ENCODE data around the gene CDH12. TPM values are rescaled to one million over a fixed set of nuclear protein-coding genes. Genes with fewer than 3 reads are reported as not detected.
"Not testable (repeated sequence)": the region's sequence is repeated elsewhere in the genome, so short reads cannot be mapped to it uniquely, and the experiment has no call there.

Gene CDH12
- total RNA-seq, 1 experiment from 2014 or later = 0.22 TPM

GRCh38 chr5:22023784-22024183 lies 829.4 kb downstream of the CDH12 start:
- DNase-seq (ENCODE audit: low read depth) = no peak

DNA sequence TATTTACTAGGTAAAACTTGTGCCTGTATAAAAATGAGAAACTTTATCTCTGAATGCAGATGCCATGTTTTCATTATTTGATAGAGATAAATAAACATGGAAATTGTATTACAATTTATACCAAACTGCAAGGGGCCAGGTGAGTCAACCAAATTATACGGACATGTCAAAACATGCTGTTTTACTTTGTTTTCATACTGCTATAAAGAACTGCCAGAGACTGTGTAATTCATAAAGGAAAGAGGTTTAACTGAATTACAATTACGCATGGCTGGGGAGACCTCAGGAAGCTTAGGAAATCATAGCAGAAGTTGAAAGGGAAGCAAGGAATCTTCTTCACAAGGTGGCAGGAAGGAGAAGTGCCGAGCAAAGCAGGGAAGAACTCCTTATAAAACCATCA lies 840.3 kb downstream of the CDH12 start:
- not testable (repeated sequence) for DNase-seq (ENCODE audit: low read depth)

DNA sequence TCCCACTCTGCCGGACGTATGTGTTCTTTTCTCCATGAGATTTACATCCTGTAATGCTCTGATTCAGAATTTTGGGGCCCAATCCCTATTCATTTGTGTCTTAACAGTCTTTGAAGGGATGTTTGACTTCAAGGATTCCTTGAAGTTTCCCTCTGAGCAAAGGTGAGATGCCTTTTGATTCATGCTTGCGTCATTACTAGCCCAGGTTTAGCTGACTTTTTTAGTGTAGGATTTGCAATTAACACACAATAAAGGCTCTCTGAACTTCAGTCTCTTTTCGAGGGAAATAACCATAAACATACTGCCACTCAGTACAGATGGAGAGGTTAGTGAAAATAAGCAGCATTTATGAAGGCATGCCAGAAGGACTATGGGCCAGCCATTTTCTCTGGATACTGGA lies 842.3 kb downstream of the CDH12 start:
- DNase-seq (ENCODE audit: low read depth) = not testable (repeated sequence)

GRCh38 chr5:22001097-22001496 lies 852.0 kb downstream of the CDH12 start:
- DNase-seq (ENCODE audit: low read depth) = not testable (repeated sequence)

- not testable (repeated sequence) for DNase-seq (ENCODE audit: low read depth)
These were observed 867.3 kb downstream of the CDH12 start for GRCh38 chr5:21985799-21986198.

DNA sequence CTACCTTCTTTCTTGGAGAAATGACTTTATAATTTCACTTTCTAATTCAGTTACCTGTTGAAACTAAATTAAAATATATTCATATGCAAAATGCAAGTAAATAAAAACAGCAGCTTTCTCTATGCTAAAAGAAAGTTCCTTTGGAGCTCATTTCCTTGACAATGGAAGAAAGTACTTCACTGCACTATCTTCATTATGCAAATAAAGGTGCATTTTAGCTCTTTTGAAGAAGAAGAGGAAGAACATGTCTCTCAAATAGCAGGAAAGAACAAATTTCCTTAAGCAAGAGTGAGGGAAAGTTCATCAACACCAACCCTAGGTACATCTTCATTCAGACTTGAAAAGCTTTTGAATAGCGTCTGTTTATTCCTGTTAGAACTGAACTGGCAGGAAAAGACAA lies 901.6 kb downstream of the CDH12 start:
- not testable (repeated sequence) for DNase-seq (ENCODE audit: low read depth)

- DNase-seq (ENCODE audit: low read depth) = no peak
These were observed 922.0 kb downstream of the CDH12 start for GRCh38 chr5:21931116-21931515.

DNA sequence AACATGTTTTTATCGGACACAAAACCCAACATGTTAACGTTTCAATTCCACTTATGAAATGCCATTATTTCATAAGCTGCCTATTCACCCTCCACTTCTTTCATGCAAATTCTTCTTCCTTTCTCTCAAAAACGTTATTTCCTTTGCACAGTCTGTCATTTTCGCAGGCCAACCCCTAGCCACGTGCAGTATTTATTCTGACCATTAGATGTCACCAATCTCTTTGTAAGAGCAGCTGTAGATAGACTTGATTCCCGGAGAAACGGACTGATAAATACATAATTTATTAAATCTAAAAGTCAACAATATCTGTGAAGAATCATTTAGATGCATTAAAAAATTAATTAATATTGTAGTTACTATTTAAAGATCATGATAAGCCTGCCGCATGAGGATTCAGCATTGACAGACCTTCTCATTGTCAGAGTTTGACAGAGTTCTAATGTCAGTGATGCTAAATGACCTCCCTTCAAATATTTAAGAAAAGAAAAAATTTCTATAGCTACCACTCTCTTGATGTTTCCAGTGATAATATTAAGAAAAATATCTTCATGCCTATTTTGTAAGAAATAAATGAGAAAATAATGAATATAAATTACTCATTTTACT lies 933.6 kb downstream of the CDH12 start:
- DNase-seq (ENCODE audit: low read depth) = peak; percentile 23

DNA sequence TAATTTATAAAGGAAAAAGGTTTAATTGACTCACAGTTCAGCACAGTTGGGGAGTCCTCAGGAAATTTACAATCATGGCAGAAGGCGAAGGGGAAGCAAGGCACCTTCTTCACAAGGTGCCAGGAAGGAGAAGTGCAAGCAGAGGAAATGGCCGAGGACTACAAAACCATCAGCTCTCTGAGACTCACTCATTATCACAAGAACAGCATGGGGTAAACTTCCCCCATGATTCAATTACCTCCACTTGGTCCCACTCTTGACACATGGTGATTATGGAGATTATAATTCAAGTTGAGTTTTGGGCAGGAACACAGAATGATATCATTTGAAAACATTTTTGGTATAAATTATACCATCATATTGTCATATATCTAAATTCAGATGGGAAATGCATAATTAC lies 934.7 kb downstream of the CDH12 start:
- no peak for DNase-seq (ENCODE audit: low read depth)

GRCh38 chr5:21910731-21911130 lies 942.4 kb downstream of the CDH12 start:
- DNase-seq (ENCODE audit: low read depth) = no peak

DNA sequence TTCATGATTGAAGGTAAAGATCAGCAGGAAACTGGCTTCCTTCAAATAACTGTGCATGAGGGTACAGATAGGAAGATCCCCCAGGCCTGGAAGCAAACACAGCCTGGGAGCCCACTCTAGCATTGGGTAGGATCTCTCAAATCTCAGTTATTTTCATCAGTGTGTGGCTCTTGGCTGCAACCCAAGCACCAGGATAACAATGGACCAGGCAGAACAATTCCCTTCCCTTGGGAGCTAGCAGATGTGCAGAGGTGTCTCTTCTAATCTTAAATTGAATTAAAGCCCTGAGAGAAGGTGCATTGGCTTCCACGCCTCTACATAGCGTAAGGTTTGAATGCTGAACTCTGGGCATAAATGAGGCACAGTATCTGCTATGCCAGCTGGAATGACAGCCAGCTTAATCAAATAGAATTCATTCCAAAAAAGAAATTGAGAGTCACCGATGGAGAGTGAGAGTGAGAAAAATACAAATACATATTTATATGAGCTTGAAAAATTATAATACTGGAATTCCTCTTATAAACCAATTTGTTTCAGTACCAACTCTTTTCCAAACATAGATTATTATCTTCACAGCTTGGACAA lies 957.3 kb downstream of the CDH12 start:
- no peak for DNase-seq (ENCODE audit: low read depth)

- DNase-seq (ENCODE audit: low read depth) = no peak
These were observed 960.0 kb downstream of the CDH12 start for GRCh38 chr5:21893161-21893560.

DNA sequence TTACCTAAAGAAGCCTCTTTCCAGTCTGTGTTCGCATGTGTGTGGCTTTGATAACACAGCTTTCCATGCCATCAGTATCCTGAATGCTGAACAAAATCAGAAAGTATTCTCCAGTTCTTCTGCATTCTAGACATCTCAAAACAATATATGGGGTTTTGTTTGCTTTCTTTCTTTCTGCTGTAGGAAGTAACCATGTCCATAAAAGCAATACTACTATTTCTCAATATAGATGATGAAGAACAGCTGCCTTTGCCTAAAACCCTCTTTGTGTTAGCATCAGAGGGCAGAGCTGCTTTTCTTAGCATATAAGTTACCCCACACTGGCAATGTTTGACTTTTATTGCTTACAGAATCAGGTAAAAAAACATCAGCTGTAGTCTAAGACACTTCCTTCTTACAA lies 963.6 kb downstream of the CDH12 start:
- no peak for DNase-seq (ENCODE audit: low read depth)

DNA sequence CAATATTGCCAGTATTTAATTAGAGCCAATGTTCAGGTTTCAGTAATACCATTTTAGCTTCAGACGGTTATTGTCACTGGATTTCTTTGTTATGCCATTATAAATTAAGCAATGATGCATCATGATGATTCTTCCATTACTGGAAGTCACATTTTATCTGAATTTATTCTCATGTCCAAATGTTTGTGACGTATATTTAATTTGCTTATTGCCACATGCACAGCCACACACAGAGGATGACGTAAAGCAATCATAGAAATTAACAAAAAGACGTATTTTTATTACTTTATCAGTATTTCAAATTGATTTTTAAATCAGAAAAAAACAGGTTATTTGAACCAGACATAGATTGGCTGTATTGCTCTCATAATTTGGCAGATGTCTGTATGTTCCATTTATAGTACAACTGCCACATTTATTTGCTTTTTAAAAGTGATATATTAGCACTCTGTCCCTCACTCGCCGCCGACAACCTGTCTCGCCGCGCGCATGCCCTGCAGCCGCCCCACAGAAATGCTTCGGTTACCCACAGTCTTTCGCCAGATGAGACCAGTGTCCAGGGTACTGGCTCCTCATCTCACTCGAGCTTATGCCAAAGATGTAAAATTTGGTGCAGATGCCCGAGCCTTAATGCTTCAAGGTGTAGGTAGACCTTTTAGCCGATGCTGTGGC lies 970.9 kb downstream of the CDH12 start:
- no peak for DNase-seq (ENCODE audit: low read depth)

GRCh38 chr5:21880164-21880563 lies 973.0 kb downstream of the CDH12 start:
- DNase-seq (ENCODE audit: low read depth) = no peak

DNA sequence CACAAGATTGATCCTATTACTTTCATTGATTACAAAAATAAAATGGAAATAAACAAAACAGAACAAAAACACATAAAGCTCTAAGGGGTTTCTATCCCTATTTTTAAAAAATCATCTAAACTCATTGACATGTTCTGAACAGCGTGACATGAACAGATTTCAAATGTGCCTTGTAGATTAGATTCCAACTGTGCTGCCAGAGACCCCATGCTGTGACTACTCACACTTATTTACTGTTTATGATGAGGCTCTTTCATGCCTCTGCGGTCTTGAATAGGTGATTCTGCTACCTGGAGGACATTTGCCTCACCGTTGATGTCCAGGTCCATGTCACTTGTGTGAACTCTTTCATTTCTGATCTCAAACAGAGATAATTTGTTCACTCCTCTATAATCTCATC lies 990.2 kb downstream of the CDH12 start:
- DNase-seq (ENCODE audit: low read depth) = no peak

- DNase-seq (ENCODE audit: low read depth) = no peak
These were observed 994.7 kb downstream of the CDH12 start for GRCh38 chr5:21858441-21858840.

DNA sequence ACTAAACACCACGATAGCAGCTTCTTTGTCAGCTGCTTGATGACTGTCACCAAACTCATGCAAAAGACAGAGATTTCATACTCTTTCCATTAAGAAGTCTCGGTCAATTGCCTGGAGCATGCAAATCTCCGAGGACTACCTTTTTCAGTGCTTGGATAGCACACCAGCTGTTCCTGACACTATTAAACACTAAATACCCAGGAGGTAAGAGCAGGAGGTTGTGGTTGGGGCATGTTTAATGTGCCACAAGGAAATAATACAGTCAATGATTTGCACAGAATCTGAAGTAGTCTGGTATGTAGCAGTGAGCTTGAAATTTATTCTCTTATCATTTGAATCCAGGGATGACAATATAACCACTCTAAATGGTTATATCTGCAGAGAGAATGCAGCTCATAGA lies 996.2 kb downstream of the CDH12 start:
- DNase-seq (ENCODE audit: low read depth) = no peak

- DNase-seq (ENCODE audit: low read depth) = no peak
These were observed 1005.8 kb downstream of the CDH12 start for GRCh38 chr5:21847300-21847699.

GRCh38 chr5:21844960-21845359 lies 1008.2 kb downstream of the CDH12 start:
- DNase-seq (ENCODE audit: low read depth) = no peak

DNA sequence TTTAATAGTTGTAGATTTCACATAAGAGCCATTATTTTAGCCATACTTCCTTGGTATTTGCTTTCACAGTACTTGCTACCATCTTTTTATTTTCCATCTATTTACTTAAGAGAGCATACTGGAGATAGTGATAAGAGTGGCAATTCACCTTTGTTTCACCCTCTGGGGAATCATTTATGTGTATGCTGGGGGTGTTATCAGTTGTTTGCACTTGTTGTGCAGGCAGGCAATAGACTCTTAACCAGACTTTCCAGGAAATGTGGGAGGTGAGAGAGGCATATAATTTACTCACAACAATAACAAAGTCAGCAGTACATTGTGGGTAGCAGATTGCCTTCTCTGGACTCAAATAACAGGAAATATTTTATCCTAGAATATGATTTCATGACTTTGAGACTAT lies 1018.3 kb downstream of the CDH12 start:
- DNase-seq (ENCODE audit: low read depth) = no peak

DNA sequence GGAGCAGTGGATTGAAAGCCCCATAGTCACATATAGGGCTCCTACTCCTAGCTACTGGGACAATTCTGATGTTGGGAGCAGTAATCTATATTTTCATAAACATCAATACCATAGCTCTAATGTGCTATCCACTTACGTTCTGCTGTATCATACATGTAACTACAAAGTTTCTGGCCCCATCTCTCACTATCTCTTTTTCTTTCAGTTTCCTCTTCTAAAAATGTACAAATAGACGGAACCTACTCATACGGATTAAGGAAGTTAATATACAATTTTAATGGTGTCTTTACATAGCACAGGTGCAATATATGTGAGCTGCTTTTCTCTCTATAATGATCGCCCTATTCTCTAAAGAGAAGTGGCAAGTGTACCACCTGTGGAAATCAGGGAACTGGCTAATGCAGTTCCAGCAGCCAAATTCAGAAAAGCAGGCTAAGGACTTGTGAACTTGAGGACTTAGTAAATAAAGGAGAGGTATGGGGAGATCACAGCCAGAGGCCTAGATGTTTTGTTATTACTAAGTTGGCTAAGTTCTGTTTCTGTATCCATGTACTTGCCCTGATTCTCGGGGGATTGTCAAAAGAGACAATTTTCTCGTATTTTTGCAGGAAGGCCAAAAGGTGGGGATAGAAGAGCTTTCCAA lies 1021.9 kb downstream of the CDH12 start:
- DNase-seq (ENCODE audit: low read depth) = no peak

DNA sequence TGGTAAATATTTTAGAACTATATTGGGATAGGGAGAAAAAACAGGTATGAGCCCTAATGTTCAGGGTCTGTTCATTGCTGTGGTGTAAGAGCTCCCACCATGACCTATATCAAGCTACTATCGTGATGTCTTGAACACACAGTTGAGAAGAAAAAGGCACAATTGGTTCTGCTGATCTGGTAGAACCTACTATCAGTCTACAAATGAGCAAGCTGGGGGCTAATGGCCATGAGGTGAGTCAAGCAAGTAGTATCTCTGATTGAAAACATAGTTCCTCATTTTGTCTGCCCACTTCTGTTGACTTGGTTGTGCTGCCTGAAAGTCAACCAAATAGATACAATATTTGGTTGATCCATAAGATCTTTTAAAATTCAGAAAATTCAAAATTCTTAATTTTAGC lies 1026.3 kb downstream of the CDH12 start:
- no peak for DNase-seq (ENCODE audit: low read depth)

Data from M059J (cell line).